ENCODE results near the gene DENND2C. TPM values are rescaled to one million over a fixed set of nuclear protein-coding genes. Genes with fewer than 3 reads are reported as not detected.

Gene DENND2C
- total RNA-seq, 1 experiment from 2014 or later: 3.6 TPM

- TF ChIP-seq EZH2phosphoT487 (IDR thresholded peaks at IDR 0.05; ENCODE audit: borderline replicate concordance): no peak
- no peak for TF ChIP-seq CBX3 (IDR thresholded peaks at IDR 0.05; ENCODE audit: low read depth)
- TF ChIP-seq SP1 (IDR thresholded peaks at IDR 0.05; ENCODE audit: low read depth): no peak
- no peak for TF ChIP-seq EZH2 (IDR thresholded peaks at IDR 0.05)
- no peak for TF ChIP-seq ZFX (IDR thresholded peaks at IDR 0.05)
- TF ChIP-seq ZNF274 (IDR thresholded peaks at IDR 0.05; ENCODE audit: low read depth, low read length): no peak
- TF ChIP-seq ELF1 (IDR thresholded peaks at IDR 0.05; ENCODE audit: borderline replicate concordance, low read depth): no peak
- TF ChIP-seq ZBTB33 (IDR thresholded peaks at IDR 0.05; ENCODE audit: extremely low read depth, insufficient replicate concordance, low read length): no peak
- no peak for TF ChIP-seq TCF7L2 (IDR thresholded peaks at IDR 0.05; ENCODE audit: borderline replicate concordance, extremely low read depth, insufficient read depth, insufficient read length)
- TF ChIP-seq EGR1 (IDR thresholded peaks at IDR 0.05; ENCODE audit: low read depth): no peak
- Histone ChIP-seq H3K36me3 (ENCODE audit: control insufficient read depth in 1 of 2, insufficient read depth in 2 of 2, low read length in 2 of 2) (no peaks in the 10 kb centered on the region), H3K4me1 (ENCODE audit: control insufficient read depth in 1 of 2, insufficient read depth in 2 of 2, low read length in 2 of 2) (no peaks in the 10 kb centered on the region), H3K9ac (ENCODE audit: low read length) (no peak overlapping the region), H3K27me3 (ENCODE audit: insufficient read depth, low read length) (no peaks in the 10 kb centered on the region), H3K9me3 (ENCODE audit: control insufficient read depth in 1 of 2, insufficient read depth in 1 of 2, low read depth in 1 of 2, low read length in 2 of 2) (no peaks in the 10 kb centered on the region), H3K9me2 (ENCODE audit: insufficient read depth) (no peaks in the 10 kb centered on the region), H3K79me2 (ENCODE audit: insufficient read depth, low read length) (no peaks in the 10 kb centered on the region), H3K4me2 (ENCODE audit: low read length) (no peak overlapping the region), H2AFZ (ENCODE audit: low read depth, low read length, poor library complexity, severe bottlenecking) (no peak overlapping the region), H3K27ac (ENCODE audit: low read depth, low read length) (no peak overlapping the region), H4K20me1 (ENCODE audit: insufficient read depth) (no peaks in the 10 kb centered on the region), H3K4me3 (replicated peaks in 1 of 2; ENCODE audit: low read depth in 1 of 2, low read length in 2 of 2) (no peak overlapping the region)
- ChIA-PET CTCF (no interaction called here), RAD21 (ENCODE audit: low non-redundant PET in 1 of 2, low total read pairs in 2 of 2, uncharacterized antibody in 2 of 2, unreplicated experiment in 2 of 2) (no interaction called here), POLR2A (no interaction called here)
- no TSS peak for BruUV-seq (replicated peaks)
- ATAC-seq (no peak), DNase-seq (ENCODE audit: low read depth, low spot score) (no peak)
- intact Hi-C loops (cut with micrococcal nuclease): no loop called here
Observed at GRCh38 chr1:114551400-114551799, 118.4 kb downstream of the DENND2C start.
